Loucy (cell line): ENCODE data around the gene TENM3.

ENCODE experiments used
- CTCF ChIP-seq: fragments of 200-600 bp; sonication (generic); conservative IDR thresholded peaks from 2 replicates; pipeline ENCODE4 v1.5.1; 2014; ENCODE audit warnings: mild to moderate bottlenecking, antibody characterized with exemption, low read length
- EZH2phosphoT487 ChIP-seq: fragments of 200-600 bp; IDR thresholded peaks from 2 replicates; pipeline ENCODE4 v1.6.1; 2018; ENCODE audit warnings: antibody characterized with exemption, mild to moderate bottlenecking, moderate library complexity, borderline replicate concordance

- no peak for TF ChIP-seq CTCF
- TF ChIP-seq EZH2phosphoT487: no peak
Observed at GRCh38 chr4:182827954-182828353, 584.8 kb downstream of the TENM3 start.
